Stromal cell of bone marrow (primary cell): Measurements from ENCODE around the gene MYL6.
A peak's percentile ranks its signal among the peaks of the same experiment; 100 is the strongest.

Experiments
- DNase-seq: peaks from one replicate; pipeline ENCODE4 v3.0.0-alpha.2; 2012; ENCODE audit warnings: low read depth

The MYL6 gene

DNA sequence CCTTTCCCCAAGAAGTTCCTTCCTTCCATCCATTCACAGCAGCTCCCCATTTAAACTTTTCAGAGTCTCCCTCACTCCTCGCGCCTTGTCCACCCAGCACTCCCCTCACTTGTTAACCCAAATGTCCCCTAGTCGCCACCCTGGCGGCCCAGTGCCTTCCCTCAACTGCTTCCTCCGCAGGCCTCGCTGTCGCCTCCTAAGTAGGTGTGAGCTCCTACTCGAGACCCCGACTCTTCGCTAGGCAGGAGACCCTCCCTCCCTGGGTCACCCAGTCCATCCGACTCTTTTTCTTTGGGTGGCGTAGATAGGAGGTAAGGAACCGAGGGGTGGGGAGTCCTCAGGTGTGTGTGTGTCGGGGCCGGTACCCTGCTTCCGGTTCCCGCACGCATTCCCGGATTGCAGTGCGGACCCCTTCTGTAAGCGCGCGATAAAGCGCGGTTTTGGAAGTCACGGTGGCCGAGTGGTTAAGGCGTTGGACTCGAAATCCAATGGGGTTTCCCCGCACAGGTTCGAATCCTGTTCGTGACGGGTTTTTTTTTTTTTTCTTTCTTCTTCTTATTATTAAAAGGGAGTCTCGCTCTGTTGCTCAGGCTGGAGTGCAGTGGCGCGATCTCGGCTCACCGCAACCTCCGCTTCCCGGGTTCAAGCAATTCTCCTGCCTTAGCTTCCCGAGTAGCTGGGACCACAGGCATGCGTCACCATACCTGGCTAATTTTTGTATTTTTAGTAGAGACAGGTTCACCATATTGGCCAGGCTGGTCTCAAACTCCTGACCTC is 31.9 kb downstream of the MYL6 start:
- peak; percentile 56 for DNase-seq

DNA sequence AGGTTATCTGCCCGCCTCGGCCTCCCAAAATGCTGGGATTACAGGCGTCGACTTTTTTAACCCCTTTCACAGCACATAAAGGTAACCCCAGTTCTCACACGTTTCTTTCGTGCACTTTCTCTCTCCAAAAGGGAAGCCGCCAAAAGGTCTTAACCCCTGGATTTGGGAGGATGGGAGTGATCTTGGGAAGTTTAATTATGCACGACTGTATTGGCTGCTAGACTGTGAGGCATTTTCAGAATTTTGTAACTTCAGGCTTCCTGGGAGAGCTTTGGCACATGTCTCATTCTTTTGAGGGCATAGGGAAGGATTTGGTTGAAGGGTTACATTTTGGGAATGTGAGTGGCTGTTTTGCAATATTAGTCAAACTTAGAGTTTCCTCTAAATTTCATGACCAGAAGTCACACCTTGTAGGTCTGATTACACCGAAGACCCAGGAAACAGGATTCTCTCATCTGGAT is 32.6 kb downstream of the MYL6 start:
- no peak for DNase-seq

DNA sequence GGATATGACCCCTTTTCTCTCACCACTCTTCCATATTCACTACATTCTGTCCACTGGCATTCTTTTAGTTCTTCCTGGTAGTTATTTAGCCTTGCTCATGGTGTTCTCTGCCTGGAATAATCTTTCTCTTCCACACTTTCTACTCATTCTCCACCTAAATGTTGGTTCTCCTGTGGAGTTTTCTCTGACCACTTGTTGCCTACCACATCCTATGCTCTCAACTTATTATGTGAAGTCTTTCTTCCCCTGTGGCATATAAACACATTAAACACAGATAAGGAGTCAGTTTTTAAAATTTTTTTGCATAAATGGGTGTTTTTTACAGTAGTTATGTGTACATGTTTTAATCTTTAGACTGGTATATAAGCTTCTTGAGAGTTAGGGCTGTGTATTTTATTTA is 34.4 kb downstream of the MYL6 start:
- DNase-seq: no peak

DNA sequence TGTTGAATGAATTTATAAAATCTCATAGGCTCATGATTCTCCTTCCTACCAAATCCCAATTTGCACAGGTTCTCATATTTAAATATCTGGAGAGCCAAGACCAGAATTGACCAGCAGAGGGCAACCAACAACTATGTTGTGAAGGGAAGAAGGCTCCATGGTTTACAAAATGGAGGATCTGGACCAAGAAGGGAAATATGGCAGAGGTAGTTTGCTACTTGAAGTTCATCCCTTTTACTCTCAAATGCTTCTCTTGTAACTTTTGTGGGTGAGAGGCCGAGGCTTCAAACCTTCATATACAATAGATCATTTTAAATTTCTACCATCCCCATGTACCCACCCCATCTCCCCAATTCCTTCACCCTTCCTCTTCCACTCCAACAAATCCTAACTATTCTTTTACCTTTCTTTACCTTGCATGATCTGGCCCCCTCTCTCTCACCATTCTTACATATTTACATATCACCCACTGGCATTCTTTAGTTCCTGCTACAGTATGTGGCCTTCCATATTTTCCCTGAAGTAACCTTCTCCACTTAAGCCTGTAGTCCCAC is 34.9 kb downstream of the MYL6 start:
- peak; percentile 75 for DNase-seq

DNA sequence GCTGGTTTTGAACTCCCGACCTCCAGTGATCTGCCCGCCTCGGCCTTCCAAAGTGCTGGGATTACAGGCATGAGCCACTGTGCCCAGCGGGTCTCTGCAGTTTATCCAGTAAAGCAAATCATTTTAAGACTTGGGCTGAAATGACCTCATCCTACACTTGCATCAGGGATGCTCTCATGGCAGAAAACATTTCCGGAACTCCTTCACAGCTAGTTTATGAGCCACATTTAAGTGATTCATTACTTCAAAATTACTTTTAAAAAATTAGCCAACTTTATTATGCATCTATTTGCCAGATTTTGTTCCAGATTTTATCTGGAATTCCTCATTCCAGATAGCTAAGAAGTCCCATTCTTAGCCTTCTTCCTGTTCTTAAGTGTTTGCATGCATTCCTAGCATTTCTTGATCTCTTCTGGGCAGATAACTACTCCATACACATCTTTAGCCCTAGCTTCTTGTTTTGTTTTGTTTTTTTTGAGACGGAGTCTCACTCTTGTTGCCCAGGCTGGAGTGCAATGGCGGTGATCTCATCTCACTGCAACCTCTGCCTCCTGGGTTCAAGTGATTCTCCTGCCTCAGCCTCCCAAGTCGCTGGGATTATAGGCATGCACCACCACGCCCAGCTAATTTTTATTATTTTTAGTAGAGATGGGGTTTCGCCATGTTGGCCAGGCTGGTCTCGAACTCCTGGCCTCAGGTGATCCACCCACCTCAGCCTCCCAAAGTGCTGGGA is 38.8 kb downstream of the MYL6 start:
- peak; percentile 73 for DNase-seq

DNA sequence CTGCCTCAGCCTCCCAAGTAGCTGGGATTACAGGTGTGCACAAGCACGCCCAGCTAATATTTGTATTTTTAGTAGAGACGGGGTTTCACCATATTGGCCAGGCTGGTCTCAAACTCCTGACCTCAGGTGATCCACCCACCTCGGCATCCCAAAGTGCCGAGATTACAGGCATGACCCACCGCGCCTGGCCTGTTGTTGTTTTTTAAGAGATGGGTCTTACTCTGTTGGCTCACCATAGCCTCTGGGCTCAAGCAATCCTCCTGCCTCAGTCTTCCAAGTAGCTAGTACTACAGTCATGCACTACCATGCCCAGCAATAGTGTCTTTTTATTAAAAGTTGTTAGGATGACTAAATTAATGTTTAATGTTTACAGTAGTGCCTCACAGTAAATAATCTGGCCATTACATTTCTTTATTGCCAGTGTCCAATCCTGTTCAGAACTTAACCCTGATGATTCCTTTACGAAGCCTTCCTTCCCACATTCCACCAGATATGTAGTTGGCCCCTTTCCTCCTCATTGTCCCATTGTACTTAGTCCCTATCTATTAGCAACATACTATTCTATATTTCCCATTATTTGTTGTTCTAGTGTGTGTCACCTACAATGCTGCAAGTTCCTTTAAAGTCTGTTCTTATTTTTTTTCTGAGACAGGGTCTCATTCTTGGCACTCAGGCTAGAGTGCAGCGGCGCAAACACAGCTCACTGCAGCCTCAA is 39.9 kb downstream of the MYL6 start:
- no peak for DNase-seq

DNA sequence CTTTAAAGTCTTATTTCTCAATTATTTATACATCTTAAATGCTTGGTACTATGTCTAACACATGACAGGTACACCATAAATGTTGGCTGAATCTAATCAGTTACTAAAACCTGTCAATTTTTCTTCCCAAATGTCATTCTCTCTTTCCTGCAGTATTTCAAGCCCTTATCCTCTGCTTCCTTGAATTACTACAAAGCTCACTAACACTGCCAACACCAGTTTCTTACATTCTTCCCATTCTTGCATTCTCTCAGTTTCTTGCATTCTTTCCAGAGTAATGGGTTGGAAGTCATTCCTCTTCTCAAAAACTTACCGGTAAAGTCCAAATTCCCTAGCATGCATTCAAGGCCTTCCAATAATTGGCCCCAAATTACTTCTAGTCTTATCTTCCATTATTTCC is 40.7 kb downstream of the MYL6 start:
- DNase-seq: no peak

DNA sequence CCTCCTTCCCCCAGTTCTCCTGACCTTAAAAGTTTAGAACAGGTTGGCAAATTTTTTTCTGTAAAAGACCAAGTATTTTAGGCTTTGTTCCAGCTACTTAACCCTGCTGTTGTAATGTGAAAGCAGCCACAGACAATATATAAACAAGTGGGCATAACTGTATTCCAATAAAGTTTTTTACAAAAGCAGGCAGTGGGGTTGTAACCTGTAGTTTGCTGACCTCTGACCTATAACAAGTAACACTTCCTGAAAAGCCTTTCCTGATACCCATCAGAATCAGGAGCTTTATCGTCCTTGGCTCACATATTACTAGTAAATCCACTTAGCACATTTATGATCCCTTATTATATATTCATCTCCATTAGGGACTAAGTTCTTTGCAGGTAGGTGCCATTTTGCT is 44.2 kb downstream of the MYL6 start:
- no peak for DNase-seq

DNA sequence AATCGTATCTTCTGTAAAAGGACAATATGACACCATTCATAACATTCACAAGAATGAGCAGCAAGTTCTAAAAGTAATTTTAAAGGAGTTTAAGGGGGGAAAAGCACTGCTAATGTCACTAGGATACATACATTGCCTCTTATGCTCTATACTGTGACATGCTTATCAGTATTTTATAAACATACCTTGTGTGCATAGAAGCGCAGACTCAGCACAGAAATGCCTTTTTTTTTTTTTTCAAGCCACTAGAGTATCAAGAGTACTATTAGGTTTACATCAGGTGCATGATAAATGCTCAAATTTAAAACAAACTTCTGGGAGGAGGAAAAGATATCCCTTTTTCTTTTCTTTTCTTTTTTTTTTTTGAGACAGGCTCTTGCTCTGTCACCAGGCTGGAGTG is 44.7 kb downstream of the MYL6 start:
- no peak for DNase-seq

DNA sequence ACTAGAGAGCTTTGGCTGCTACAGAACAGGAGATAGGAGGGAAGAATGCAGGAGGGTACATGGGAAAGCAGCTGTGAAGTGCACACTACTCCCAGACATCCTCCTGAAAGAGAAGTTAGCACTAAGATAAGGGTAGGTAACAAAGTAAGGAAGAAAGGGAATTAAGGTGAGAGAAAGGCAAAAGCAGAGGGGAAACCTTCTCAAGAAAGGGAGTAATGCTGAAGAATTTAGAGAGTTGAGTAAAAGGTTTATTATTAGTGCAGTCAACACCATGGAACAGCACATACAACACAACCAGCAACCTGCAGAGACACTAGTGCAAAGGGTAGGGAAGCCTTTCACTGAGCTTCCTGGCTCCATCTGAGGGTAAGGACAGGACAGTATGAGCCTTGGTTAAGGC is 46.1 kb downstream of the MYL6 start:
- no peak for DNase-seq

DNA sequence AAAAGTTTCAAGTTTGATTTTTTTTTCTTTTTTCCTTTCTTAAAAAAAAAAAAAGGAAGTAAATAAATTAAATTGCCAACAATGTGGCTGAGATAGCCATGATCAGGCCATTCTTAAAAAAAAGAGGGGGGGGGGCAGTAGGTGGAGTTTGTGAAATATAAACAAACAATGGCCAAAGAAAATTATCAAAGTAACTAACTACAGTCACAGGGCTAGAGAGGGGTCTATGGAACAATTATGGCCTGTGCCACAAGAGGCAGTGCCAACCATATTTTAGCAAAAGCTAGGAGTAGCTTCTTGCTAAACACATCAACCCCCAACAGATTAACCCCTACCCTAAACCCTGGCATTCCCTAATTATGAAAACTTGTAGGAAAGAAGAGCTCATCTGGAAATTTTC is 47.3 kb downstream of the MYL6 start:
- no peak for DNase-seq

DNA sequence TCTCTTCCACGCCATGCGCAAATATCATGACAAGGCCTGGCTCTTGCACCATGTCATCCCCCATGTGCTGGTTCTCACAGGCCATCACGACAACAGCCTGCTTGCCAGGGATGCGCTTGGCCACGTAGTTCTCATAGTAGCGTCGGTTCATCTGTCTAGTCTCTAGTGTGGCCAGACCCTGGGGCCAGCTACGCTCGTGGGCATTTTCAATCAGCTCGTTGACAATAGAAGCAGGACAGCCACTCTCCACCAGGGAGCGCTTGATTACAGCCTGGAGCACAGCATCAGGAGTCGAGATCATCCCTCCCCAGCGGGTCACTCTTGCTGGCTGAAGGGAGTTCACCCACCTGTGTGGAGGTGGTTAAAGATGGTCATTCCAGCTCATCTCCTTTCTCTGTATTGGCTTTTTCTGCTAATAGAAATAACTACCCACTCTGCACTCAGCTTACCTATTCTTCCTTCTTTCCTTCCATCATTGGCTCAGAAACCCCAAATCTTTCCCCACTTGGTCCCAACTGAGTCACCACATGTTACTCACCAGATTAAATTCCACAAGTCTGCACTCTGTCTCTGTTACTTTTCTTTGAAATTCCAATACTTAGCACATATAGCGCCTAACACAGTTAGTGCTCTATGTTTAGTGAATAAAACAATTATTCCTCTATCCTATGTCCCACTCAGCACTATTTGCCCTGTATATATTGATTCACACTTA is 48.5 kb downstream of the MYL6 start:
- DNase-seq: no peak

DNA sequence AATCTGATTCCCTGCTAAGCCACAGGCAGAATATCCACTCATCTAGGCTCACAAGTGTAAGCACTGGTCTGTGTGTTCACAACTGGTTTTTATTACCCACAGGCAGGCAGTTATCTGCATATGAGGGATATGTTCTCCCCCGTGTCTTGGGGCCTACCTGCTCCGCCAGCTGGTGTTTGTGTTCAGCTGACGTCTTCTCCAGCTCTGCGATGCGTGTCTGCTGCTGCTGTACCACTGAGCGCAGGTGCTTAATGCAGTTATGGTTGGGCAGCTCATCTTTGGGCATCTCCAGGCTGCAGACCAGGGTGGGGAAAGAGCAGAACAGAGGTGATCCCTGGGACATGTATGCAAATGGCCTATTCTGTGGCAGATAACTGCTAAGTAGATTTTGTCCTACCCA is 49.8 kb downstream of the MYL6 start:
- DNase-seq: no peak
